Measurements from ENCODE around the gene DGAT2.

Gene DGAT2

GRCh38 chr11:75822541-75822940, 54.0 kb downstream of the DGAT2 start:
- no peak for DNase-seq (ENCODE audit: low read depth in 1 of 2, low spot score in 1 of 2)

- DNase-seq (ENCODE audit: low read depth in 1 of 2, low spot score in 1 of 2): no peak
These were observed 54.8 kb downstream of the DGAT2 start for GRCh38 chr11:75823415-75823814.

DNA sequence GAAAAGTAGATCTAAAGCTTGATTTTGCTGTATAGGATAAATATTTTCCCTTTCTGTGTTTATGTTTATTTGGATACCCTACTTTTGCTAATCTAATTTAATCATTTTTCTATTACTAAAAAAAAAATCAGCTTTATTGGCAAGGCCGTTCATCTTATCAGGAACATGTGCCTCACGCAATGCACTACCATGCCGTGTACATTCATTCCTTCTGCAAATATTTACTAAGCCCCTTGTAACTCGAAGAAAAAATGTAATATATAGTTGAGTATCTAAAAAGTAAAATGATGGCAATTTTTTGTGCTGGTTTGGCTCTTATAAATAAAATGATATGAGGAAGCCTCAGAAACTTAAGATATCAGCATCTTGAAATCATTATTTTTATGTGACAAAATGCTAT, 55.4 kb downstream of the DGAT2 start:
- no peak for DNase-seq (ENCODE audit: low read depth in 1 of 2, low spot score in 1 of 2)

GRCh38 chr11:75826461-75827230, 58.1 kb downstream of the DGAT2 start:
- DNase-seq (ENCODE audit: low read depth in 1 of 2, low spot score in 1 of 2): no peak

GRCh38 chr11:75827562-75827961, 59.0 kb downstream of the DGAT2 start:
- DNase-seq (ENCODE audit: low read depth in 1 of 2, low spot score in 1 of 2): no peak

DNA sequence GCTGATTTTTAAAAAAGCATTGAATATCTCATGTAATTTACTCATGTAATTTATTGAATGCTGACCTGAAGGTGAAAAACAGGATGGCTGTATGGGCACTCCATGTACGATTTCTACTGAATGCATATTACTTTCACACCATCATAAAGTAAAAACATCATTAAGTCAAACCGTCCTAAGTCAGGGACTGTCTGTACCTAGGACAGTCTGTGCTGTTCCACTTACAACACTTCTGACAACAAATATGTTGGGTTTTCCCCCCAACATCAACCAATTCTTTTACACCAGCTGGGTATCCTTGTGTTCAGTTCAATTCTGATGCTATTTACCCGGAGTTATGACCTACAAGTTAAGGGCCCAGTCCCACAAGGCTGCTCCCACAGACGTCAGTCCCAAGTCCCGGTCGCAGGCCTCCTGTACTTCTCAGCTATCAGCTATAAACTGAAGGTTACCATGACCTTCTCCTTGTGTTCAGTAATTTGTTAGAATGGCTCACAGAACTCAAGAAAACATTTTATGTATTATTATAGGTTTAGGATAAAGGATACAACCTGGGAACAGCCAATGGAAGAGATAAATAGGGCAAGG, 63.4 kb downstream of the DGAT2 start:
- no peak for DNase-seq (ENCODE audit: low read depth in 1 of 2, low spot score in 1 of 2)

- DNase-seq (ENCODE audit: low read depth in 1 of 2, low spot score in 1 of 2): no peak
These were observed 66.2 kb downstream of the DGAT2 start for GRCh38 chr11:75834728-75835127.

- no peak for DNase-seq (ENCODE audit: low read depth in 1 of 2, low spot score in 1 of 2)
These were observed 67.8 kb downstream of the DGAT2 start for GRCh38 chr11:75836417-75836816.

DNA sequence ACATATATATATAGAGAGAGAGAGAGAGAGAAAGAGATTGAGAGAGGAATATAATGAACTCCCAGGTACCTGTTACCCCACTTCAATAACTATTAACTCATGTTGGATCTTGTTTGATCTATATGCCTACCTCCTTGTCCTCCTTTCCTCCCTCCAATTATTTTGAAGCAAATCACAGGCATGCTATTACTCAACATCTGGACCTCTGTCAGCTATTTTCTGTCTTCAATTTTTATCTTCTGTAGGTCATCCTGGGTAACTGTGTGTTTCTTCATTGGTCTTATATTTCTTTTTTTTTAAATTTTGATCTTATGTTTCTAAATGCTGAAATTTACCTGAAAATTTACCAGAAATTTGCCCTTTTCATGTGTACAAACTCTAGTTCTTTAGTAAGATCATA, 71.3 kb downstream of the DGAT2 start:
- no peak for DNase-seq (ENCODE audit: low read depth in 1 of 2, low spot score in 1 of 2)

DNA sequence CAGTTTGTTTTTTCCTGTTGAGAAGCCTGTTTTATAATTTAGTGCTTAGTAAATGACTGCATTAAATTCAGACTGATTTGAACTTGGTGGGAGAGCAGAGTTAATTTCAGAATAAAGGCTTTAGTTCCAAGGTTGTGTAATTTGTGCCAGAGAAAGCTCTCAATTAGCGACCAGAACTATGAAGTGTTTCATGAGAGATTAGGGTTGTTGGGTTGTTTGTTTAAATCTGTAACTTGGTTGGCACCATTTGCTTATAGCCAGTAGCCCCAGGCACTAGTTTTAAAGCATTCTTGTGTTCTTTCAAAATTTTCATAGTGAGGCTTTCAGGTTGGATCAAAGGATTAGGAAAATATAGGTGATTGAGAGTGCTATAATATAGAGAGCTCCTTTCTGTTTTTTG, 71.9 kb downstream of the DGAT2 start:
- no peak for DNase-seq (ENCODE audit: low read depth in 1 of 2, low spot score in 1 of 2)

DNA sequence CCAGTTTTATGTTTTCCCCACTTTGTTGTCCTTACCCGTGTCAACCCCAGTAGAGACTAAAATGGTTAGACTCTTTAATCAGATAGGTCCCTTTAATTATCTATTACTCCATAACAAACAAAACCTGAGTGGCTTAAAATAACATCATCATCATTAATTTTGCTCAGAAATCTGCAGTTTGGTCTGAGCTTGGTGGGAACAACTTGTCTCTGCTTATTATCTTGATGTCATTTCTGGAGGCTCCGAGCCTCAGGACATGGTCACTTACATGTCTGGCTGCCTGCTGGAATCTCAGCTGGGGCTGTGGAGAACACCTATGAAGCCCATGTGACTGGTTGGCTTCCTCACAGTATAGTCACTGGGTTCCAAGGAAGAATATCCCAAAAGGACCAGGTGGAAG, 73.2 kb downstream of the DGAT2 start:
- DNase-seq (ENCODE audit: low read depth in 1 of 2, low spot score in 1 of 2): no peak

- no peak for DNase-seq (ENCODE audit: low read depth in 1 of 2, low spot score in 1 of 2)
These were observed 76.7 kb downstream of the DGAT2 start for GRCh38 chr11:75845324-75845723.

DNA sequence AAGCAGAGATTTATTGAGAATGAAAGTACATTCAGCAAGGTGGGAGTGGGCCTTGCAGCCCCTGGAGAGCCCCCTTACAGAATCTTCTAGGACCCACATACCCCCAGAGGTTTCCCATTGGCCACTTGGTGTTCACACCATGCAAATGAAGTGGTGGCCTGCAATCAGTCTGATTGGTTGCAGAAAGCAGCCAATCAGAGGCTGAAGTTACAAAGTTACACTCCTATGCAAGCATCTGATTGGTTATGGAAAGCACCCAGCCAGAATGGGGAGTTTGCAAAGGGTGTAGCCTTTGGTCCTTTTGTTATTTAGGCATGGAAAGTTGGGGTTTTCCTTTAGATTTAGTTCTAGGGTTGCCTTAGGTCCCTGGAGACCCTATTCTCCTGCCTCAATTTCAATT, 81.3 kb downstream of the DGAT2 start:
- DNase-seq (ENCODE audit: low read depth in 1 of 2, low spot score in 1 of 2): no peak

DNA sequence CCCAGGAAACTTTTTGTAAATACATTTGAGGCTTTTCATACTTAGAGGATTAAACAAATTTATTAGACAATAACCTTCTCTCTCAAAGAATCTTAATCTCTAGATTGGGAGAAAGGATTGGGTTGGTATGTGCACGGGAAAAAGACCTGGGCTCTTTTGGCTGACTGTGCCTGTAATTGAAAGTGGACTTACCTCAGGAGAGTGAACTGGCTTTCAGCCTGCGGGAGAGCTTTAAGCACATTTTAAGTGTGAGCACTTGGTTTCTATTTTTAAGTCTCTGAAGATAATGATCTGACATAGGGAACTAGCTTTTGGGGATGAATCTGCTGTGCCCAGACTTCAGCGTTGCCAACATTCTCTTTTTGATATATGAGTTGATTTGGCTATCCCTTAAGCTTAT, 82.2 kb downstream of the DGAT2 start:
- DNase-seq (ENCODE audit: low read depth in 1 of 2, low spot score in 1 of 2): no peak

Measured in activated CD4-positive, alpha-beta T cell treated with anti-CD3 and anti-CD28 coated beads, Interleukin-2, amount 50 U/mL, for 24 hours (primary cell).